HCT116 (cell line): ENCODE results near the gene NCLN. TPM values are rescaled to one million over a fixed set of nuclear protein-coding genes. Genes with fewer than 3 reads are reported as not detected.

Experiments used
- ATAC-seq: fragments of 200-7000 bp; cut with Tn5 transposase; 2 replicates; pipeline ENCODE4 v1.9.1; 2020; ENCODE audit warnings: mild to moderate bottlenecking, moderate library complexity
- BruUV-seq: library from RNA; stranded (reverse); fragments of 400-500 nt; replicated peaks from 2 replicates; lab custom pipeline; 2021; lab: Mats Ljungman, UMichigan
- CTCF ChIA-PET: fragments of 300-600 bp; sonication (Branson Sonifier 250); formaldehyde crosslinking; loops from one replicate; lab custom pipeline; 2021; ENCODE audit warnings: antibody characterized with exemption; lab: Charles Lee
- POLR2A ChIA-PET: fragments of 300-600, 350-600 bp; sonication (Branson Sonifier 250); formaldehyde crosslinking; loops from one replicate; lab custom pipeline; 2021; ENCODE audit warnings: antibody characterized with exemption; lab: Charles Lee
- RAD21 ChIA-PET, 2 experiments: fragments of 300-600 bp; sonication (Branson Sonifier 250); formaldehyde crosslinking; loops; one replicate each; lab custom pipeline; 2023; ENCODE audit warnings: low total read pairs in 2 of 2; ENCODE audit not compliant: uncharacterized antibody in 2 of 2, unreplicated experiment in 2 of 2, low non-redundant PET in 1 of 2; lab: Charles Lee
- DNase-seq: peaks from one replicate; pipeline ENCODE4 v3.0.0-alpha.2; 2010; ENCODE audit warnings: low read depth, low spot score
- H2AFZ ChIP-seq: fragments of 200-600 bp; shearing (Covaris generic), sonication (generic); 2 replicates; pipeline ENCODE4 v1.6.1; 2017; ENCODE audit warnings: low read depth, mixed run types, mixed read lengths, antibody characterized with exemption, low read length; ENCODE audit not compliant: poor library complexity, severe bottlenecking
- H3K27ac ChIP-seq: 2 replicates; pipeline ENCODE4 v1.5.1; 2012; ENCODE audit warnings: low read depth, low read length
- H3K27me3 ChIP-seq: fragments of 200-600 bp; sonication (generic); 2 replicates; pipeline ENCODE4 v1.6.1; 2016; ENCODE audit warnings: mixed run types, low read length, mixed read lengths; ENCODE audit not compliant: insufficient read depth
- H3K36me3 ChIP-seq, 2 experiments: fragments of 200-500 bp in 1 of 2; fragments of 200-600 bp in 1 of 2; sonication (Bioruptor generic) in 1 of 2; sonication (generic) in 1 of 2; 2 replicates each; pipeline versions ENCODE4 v1.5.1 to v1.6.1; 2014 to 2016; ENCODE audit warnings: low read length in 2 of 2, inconsistent platforms in 1 of 2, mixed read lengths in 1 of 2, mixed run types in 1 of 2; ENCODE audit not compliant: insufficient read depth in 2 of 2, control insufficient read depth in 1 of 2
- H3K4me1 ChIP-seq, 2 experiments: fragments of 200-600 bp in 1 of 2; sonication (generic) in 1 of 2; 2 replicates each; pipeline versions ENCODE4 v1.5.1 to v1.6.1; 2012 to 2017; ENCODE audit warnings: low read length in 2 of 2, inconsistent platforms in 1 of 2, mild to moderate bottlenecking in 1 of 2, mixed read lengths in 1 of 2, mixed run types in 1 of 2, moderate library complexity in 1 of 2; ENCODE audit not compliant: insufficient read depth in 2 of 2, control insufficient read depth in 1 of 2
- H3K4me2 ChIP-seq: fragments of 200-600 bp; sonication (generic); 2 replicates; pipeline ENCODE4 v1.6.1; 2017; ENCODE audit warnings: mixed run types, low read length, mixed read lengths
- H3K4me3 ChIP-seq, 2 experiments: fragments of 200-600 bp in 1 of 2; sonication (generic) in 1 of 2; replicated peaks in 1 of 2; 2 replicates each; pipeline ENCODE4 v1.5.1; 2011 to 2016; ENCODE audit warnings: low read length in 2 of 2, control low read depth in 1 of 2, low read depth in 1 of 2, mild to moderate bottlenecking in 1 of 2, mixed read lengths in 1 of 2, mixed run types in 1 of 2
- H3K79me2 ChIP-seq: fragments of 200-600 bp; sonication (generic); 2 replicates; pipeline ENCODE4 v1.6.1; 2017; ENCODE audit warnings: mild to moderate bottlenecking, mixed run types, low read length, moderate library complexity, mixed read lengths; ENCODE audit not compliant: insufficient read depth
- H3K9ac ChIP-seq: fragments of 200-600 bp; sonication (generic); 2 replicates; pipeline ENCODE4 v1.6.1; 2016; ENCODE audit warnings: low read length, mixed read lengths
- H3K9me2 ChIP-seq: fragments of 200-600 bp; sonication (generic), shearing (Covaris generic); 2 replicates; pipeline ENCODE4 v1.6.1; 2017; ENCODE audit warnings: mixed run types, mild to moderate bottlenecking, moderate library complexity; ENCODE audit not compliant: insufficient read depth
- H3K9me3 ChIP-seq, 2 experiments: fragments of 200-500 bp in 1 of 2; fragments of 200-600 bp in 1 of 2; sonication (Bioruptor generic) in 1 of 2; sonication (generic) in 1 of 2; 2 replicates each; pipeline ENCODE4 v1.6.1; 2014 to 2017; ENCODE audit warnings: low read length in 2 of 2, mixed read lengths in 2 of 2, inconsistent platforms in 1 of 2, low read depth in 1 of 2, mild to moderate bottlenecking in 1 of 2, mixed run types in 1 of 2, moderate library complexity in 1 of 2; ENCODE audit not compliant: control insufficient read depth in 1 of 2, insufficient read depth in 1 of 2
- H4K20me1 ChIP-seq: fragments of 200-600 bp; sonication (generic), shearing (Covaris generic); 2 replicates; pipeline ENCODE4 v1.6.1; 2017; ENCODE audit warnings: mixed run types, mild to moderate bottlenecking, moderate library complexity; ENCODE audit not compliant: insufficient read depth
- CBX3 ChIP-seq: IDR thresholded peaks from 2 replicates; pipeline ENCODE4 v1.6.1; 2012; ENCODE audit warnings: low read depth
- CTCF ChIP-seq, 3 experiments: fragments of 200-600 bp in 1 of 3; sonication (generic) in 1 of 3; IDR thresholded peaks in 2 of 3; conservative IDR thresholded peaks in 1 of 3; 2 replicates each; pipeline ENCODE4 v1.5.1; 2012 to 2017; ENCODE audit warnings: low read depth in 2 of 3, low read length in 2 of 3, antibody characterized with exemption in 1 of 3, borderline replicate concordance in 1 of 3, control low read depth in 1 of 3, mild to moderate bottlenecking in 1 of 3, mixed read lengths in 1 of 3, mixed run types in 1 of 3, moderate library complexity in 1 of 3; ENCODE audit not compliant: insufficient read depth in 1 of 3
- ELF1 ChIP-seq: IDR thresholded peaks from 2 replicates; pipeline ENCODE4 v1.6.1; 2012; ENCODE audit warnings: low read depth, borderline replicate concordance
- SIN3A ChIP-seq: IDR thresholded peaks from 2 replicates; pipeline ENCODE4 v1.6.1; 2012; ENCODE audit warnings: low read depth
- YY1 ChIP-seq: IDR thresholded peaks from 2 replicates; pipeline ENCODE4 v1.6.1; 2011; ENCODE audit warnings: low read length, low read depth, moderate library complexity, mild to moderate bottlenecking; ENCODE audit not compliant: insufficient replicate concordance; ENCODE audit errors: extremely low read depth
- ZFX ChIP-seq: fragments of 450-650 bp; IDR thresholded peaks from 2 replicates; pipeline ENCODE4 v1.6.1; 2017
- ZNF274 ChIP-seq: fragments of 200-500 bp; sonication (Bioruptor generic); IDR thresholded peaks from 2 replicates; pipeline ENCODE4 v1.6.1; 2014; ENCODE audit warnings: mild to moderate bottlenecking, low read depth, low read length, inconsistent platforms
- intact Hi-C: fragments of 100-400 bp; cut with micrococcal nuclease; formaldehyde crosslinking; loops from 2 replicates; pipeline ENCODE4 v1.10.0; 2022
- total RNA-seq: library from RNA; stranded (reverse); gene quantifications from one replicate; pipeline ENCODE4 v1.2.1, GENCODE V29; 2021; ENCODE audit not compliant: unreplicated experiment
- TF ChIP-seq, protein P1 (sequence below): IDR thresholded peaks from 2 replicates; pipeline ENCODE4 v1.6.1; 2012

Gene NCLN
- total RNA-seq, 1 experiment from 2014 or later, result 119 TPM

GRCh38 chr19:3252650-3253049, 66.9 kb downstream of the NCLN start:
- CTCF ChIA-PET, result interaction anchor here (1.8 kb wide), 1 partner anchor 23 kb away, joined by 10 read pairs; no protein-coding TSS in a partner anchor
- no TSS peak for BruUV-seq
- no peak for DNase-seq
- intact Hi-C loops, result no loop called here
- H3K27me3 ChIP-seq, result no peaks in the 10 kb centered on the region
- no peak overlapping the region for H3K4me2 ChIP-seq
- no peak for TF ChIP-seq SIN3A
- TF ChIP-seq, all 23 proteins: peak for 0
- ChIA-PET POLR2A (no interaction called here), RAD21 (no interaction called here)
- Histone ChIP-seq H3K27ac (no peak overlapping the region), H3K36me3 (no peaks in the 10 kb centered on the region), H3K9me3 (peaks cover 7 to 13% of the 10 kb centered on the region in 2 experiments; a peak in 2 of 4 replicates), H2AFZ (no peak overlapping the region), H3K4me1 (no peaks in the 10 kb centered on the region), H3K4me3 (no peak overlapping the region), H3K9me2 (no peaks in the 10 kb centered on the region), H4K20me1 (no peaks in the 10 kb centered on the region), H3K9ac (no peak overlapping the region), H3K79me2 (no peaks in the 10 kb centered on the region)
- ATAC-seq, result no peak

DNA sequence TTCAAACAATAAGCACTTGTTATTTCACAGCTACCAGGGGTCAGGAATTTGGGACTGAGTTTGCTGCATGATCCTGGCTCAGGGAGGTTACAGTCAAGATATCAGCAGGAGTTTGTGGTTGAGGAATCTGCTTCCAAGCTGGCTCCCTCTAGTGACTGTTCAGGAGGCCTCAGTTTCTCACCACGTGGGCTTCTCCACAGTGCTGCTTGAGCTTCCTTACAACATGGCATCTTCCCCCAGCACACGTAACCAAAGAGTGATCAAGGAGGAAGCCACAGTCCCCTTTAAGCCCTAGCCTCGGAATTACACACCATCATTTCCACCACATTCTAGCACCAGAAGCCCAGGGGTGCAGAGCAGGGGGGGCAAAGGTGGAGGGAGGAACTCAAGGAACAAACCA, 67.5 kb downstream of the NCLN start:
- Histone ChIP-seq H3K9ac (no peak overlapping the region), H3K27me3 (no peaks in the 10 kb centered on the region), H3K9me3 (peaks cover 7 to 13% of the 10 kb centered on the region in 2 experiments; a peak in 2 of 4 replicates), H3K36me3 (no peaks in the 10 kb centered on the region), H3K4me2 (no peak overlapping the region), H3K4me3 (no peak overlapping the region), H3K79me2 (no peaks in the 10 kb centered on the region), H4K20me1 (no peaks in the 10 kb centered on the region), H3K27ac (no peak overlapping the region), H3K9me2 (no peaks in the 10 kb centered on the region), H2AFZ (no peak overlapping the region), H3K4me1 (no peaks in the 10 kb centered on the region)
- ChIA-PET POLR2A (no interaction called here), CTCF (interaction anchor here (1.8 kb wide), 1 partner anchor 22 kb away, joined by 10 read pairs; no protein-coding TSS in a partner anchor), RAD21 (no interaction called here)
- no TSS peak for BruUV-seq
- TF ChIP-seq ELF1 (no peak), CBX3 (0 out of 2 replicates have a peak, but pooled peaks have one; percentile 29), ZFX (no peak), ZNF274 (no peak), YY1 (peak; percentile 53), CTCF (IDR thresholded peaks at IDR 0.05 in 2 of 3, conservative IDR thresholded peaks at IDR 0.05 in 1 of 3; ENCODE audit: borderline replicate concordance in 1 of 3, insufficient read depth in 1 of 3, low read depth in 2 of 3, low read length in 2 of 3) (0 out of 6 replicates have a peak, but pooled peaks of 1 of the 3 experiments have one; percentile 12)
- TF ChIP-seq, protein P1, sequence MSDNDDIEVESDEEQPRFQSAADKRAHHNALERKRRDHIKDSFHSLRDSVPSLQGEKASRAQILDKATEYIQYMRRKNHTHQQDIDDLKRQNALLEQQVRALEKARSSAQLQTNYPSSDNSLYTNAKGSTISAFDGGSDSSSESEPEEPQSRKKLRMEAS, result no peak
- ATAC-seq, result no peak
- intact Hi-C loops, result no loop called here
- DNase-seq, result peak; percentile 16
